Measurements from ENCODE around the gene MEFV. TPM values are rescaled to one million over a fixed set of nuclear protein-coding genes. Genes with fewer than 3 reads are reported as not detected.

Gene MEFV
- total RNA-seq, 1 donor from 2014 or later = 13.5 TPM

DNA sequence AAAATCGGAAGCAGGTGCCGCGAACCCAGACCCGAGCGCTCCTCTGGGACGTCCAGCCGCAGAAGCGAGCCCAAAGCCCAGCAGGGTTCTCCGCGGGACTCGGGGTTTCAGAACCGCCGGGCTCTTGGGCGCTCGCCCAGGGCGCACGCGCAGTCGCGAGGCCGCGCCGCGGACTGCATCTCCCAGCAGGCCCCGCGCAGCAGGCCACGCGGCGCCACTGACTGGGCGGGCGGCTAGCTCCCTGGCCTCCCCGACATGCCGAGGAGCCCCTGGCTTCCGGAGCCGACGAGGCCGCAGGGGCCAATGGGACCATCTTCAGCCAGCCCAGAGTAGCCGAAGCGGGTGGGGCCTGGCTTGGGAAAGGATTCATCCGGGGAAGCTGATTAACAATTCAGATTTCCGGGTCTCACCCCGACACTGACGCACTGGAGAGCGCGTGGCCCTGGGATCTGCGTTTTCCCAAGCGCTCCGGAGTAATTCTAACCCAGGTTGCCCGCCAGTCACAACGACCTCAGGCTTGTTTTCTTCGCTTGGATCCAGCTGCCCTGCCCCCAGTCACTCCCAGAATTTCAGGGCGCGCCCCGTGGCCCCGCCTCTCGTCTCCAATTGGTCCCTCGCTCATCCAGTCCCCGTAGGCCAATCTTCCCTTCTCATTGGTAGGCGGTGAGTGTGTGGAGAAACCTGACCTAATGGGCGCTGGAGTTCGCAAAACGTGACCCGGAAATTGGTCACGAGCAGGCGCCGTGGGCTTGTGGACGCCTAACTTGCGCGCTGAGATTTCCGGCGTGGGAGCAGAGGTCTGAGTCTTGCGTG, 26.5 kb upstream of the MEFV start, which contains the start of gene ZNF263:
ZNF263 (plus strand) TSS at position 762 of the 813 bp plus-strand sequence. CDS start 328 bp downstream, outside the sequence.
- DNase-seq = peak; percentile 97
- peaks cover 18% of the 10 kb centered on the region for H3K9me3 ChIP-seq

DNA sequence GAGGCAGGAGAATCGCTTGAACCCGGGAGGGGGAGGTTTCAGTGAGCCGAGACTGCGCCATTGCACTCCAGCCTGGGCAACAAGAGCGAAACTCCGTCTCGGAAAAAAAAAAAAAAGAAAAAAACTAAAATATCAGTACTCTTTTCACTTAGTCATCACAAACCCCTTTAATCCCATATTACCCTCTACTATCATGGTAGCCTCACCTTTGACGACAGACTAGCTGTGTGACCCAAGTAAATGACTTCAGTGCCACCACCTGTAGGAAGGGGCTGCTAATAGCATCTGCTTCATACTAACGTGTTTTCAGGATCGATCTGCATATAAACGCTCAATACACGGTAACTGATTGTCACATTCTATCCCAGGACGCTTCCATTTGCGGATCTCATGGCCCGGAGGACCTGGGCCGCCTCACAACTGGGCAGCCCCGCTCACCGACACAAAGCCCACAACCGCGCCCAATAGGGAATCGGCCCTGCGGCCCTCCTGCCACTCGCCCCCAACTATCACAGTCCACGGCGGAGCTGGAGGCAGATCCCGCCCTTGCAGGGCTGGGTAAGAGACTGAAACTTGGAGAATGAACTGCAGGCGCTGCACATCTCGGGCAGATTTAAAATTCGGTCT, 25.8 kb upstream of the MEFV start:
- peaks cover 28% of the 10 kb centered on the region for H3K4me1 ChIP-seq
- peaks cover 19% of the 10 kb centered on the region for H3K36me3 ChIP-seq
- ATAC-seq (peak; percentile 50 to 59), DNase-seq (no peak)
- peak overlapping the region; percentile 99 for H3K27ac ChIP-seq
- peaks cover 11% of the 10 kb centered on the region for H3K9me3 ChIP-seq
- intact Hi-C loops (cut with DNase I) = no loop called here
- no peaks in the 10 kb centered on the region for H3K27me3 ChIP-seq (ENCODE audit: low read depth)
- peak overlapping the region; percentile 75 for H3K4me3 ChIP-seq
- TF ChIP-seq, protein P1, sequence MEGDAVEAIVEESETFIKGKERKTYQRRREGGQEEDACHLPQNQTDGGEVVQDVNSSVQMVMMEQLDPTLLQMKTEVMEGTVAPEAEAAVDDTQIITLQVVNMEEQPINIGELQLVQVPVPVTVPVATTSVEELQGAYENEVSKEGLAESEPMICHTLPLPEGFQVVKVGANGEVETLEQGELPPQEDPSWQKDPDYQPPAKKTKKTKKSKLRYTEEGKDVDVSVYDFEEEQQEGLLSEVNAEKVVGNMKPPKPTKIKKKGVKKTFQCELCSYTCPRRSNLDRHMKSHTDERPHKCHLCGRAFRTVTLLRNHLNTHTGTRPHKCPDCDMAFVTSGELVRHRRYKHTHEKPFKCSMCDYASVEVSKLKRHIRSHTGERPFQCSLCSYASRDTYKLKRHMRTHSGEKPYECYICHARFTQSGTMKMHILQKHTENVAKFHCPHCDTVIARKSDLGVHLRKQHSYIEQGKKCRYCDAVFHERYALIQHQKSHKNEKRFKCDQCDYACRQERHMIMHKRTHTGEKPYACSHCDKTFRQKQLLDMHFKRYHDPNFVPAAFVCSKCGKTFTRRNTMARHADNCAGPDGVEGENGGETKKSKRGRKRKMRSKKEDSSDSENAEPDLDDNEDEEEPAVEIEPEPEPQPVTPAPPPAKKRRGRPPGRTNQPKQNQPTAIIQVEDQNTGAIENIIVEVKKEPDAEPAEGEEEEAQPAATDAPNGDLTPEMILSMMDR (IDR thresholded peaks at IDR 0.05) = no peak

More for the DNA sequence above, 26.5 kb upstream of the MEFV start, which contains the start of gene ZNF263:
- Histone ChIP-seq H3K27me3 (ENCODE audit: low read depth) (no peaks in the 10 kb centered on the region), H3K36me3 (peaks cover 23% of the 10 kb centered on the region), H3K27ac (peak within 1 kb of the TSS; percentile 99), H3K4me3 (peak within 1 kb of the TSS; percentile 75), H3K4me1 (peaks cover 28% of the 10 kb centered on the region)
- TF ChIP-seq, protein P1 (IDR thresholded peaks at IDR 0.05) = no peak
- intact Hi-C loops (cut with DNase I) = no loop called here
- peak; percentile 98 for ATAC-seq

DNA sequence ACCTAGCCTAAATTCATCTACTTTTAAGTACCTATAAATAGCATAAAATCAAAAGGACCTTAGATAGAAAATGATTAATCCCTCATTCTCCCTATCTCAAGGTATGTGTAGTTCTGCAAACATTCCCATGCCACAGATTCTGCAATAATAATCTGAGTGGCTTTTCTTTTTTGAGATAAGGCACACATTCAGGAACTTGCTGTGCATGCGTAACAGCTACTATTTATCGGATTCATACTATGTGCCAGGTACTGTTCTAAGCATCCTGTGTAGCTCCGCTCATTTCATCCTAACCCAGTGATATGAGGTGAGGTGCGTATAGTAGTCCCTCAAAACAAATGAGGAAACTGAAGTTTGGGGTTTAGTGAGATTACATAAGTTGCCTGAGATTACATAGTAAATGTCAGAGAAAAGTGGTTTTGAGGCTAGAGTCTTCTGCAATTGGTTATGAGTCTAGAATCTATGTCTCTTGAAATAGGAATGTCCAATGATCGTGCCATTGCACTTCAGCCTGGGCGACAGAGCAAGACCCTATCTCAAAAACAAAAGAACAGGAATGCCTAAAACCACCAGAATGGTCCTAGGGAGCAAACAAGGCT, 24.9 kb upstream of the MEFV start:
- Histone ChIP-seq H3K9me3 (peaks cover 2% of the 10 kb centered on the region), H3K27me3 (ENCODE audit: low read depth) (no peaks in the 10 kb centered on the region), H3K36me3 (peaks cover 10% of the 10 kb centered on the region), H3K4me1 (peaks cover 28% of the 10 kb centered on the region), H3K27ac (no peak overlapping the region), H3K4me3 (no peak overlapping the region)
- intact Hi-C loops (cut with DNase I) = no loop called here
- no peak for DNase-seq
- TF ChIP-seq, protein P1 (IDR thresholded peaks at IDR 0.05) = no peak
- ATAC-seq = no peak

DNA sequence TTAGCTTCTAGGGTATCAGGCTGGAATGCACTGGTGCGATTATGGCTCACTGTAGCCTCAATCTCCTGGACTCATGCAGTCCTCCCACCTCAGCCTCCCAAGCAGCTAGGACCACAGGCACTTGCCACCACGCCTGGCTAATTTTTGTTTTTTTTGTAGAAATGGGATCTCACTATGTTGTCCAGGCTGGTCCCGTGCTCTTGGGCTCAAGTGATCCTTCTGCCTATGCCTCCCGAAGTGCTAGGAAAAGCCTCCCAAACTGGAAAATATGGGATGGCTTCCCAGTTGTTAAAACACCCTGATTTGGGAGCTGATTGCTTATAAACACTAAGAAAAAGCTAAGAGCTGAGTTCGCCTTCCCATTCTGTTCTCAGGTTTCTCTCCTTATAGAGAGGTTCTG, 20.2 kb upstream of the MEFV start:
- intact Hi-C loops (cut with DNase I) = no loop called here
- no peaks in the 10 kb centered on the region for H3K36me3 ChIP-seq
- DNase-seq (no peak), ATAC-seq (no peak)
- TF ChIP-seq, protein P1 (IDR thresholded peaks at IDR 0.05) = no peak
- no peaks in the 10 kb centered on the region for H3K9me3 ChIP-seq
- no peak overlapping the region for H3K27ac ChIP-seq
- peaks cover 3% of the 10 kb centered on the region for H3K4me1 ChIP-seq
- no peak overlapping the region for H3K4me3 ChIP-seq
- no peaks in the 10 kb centered on the region for H3K27me3 ChIP-seq (ENCODE audit: low read depth)

DNA sequence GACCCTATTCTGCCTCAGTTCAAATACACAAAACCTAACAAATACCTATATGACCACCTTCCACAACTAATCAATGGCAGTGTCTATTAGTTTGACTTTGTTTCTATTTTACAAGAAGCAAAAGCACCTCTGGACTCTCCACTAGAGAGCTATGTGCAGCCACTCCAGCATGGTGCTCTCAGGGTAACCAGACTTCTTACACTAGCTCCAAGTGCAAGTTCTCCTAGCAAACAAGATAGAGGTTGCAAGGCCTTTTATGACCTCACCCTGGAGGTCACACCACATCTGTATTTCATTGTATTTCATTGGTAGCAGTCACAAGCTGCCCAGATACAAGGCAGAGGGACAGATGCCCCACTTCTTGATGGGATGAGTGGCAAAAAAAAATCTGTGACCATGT, 18.5 kb upstream of the MEFV start:
- Histone ChIP-seq H3K36me3 (no peaks in the 10 kb centered on the region), H3K9me3 (no peaks in the 10 kb centered on the region), H3K27ac (no peak overlapping the region), H3K4me3 (no peak overlapping the region), H3K27me3 (ENCODE audit: low read depth) (no peaks in the 10 kb centered on the region), H3K4me1 (no peaks in the 10 kb centered on the region)
- TF ChIP-seq, protein P1 (IDR thresholded peaks at IDR 0.05) = no peak
- DNase-seq = no peak
- intact Hi-C loops (cut with DNase I) = no loop called here
- no peak for ATAC-seq
